Stimulated activated CD4-positive, alpha-beta T cell treated with anti-CD3 and anti-CD28 coated beads, Interleukin-1b, Interleukin-23, amount 100 ng/mL, for 1 hour (primary cell): ENCODE results near the gene ADCY4.
A peak's percentile ranks its signal among the peaks of the same experiment; 100 is the strongest.

Experiments used
- DNase-seq, 2 donors: peaks; one replicate each; pipeline ENCODE4 v3.0.0-alpha.2; 2020; ENCODE audit warnings: low read depth in 2 of 2

The ADCY4 gene

GRCh38 chr14:24315807-24316596 is 18.9 kb downstream of the ADCY4 start:
- no peak for DNase-seq

GRCh38 chr14:24315243-24315806 is 19.5 kb downstream of the ADCY4 start:
- no peak for DNase-seq

DNA sequence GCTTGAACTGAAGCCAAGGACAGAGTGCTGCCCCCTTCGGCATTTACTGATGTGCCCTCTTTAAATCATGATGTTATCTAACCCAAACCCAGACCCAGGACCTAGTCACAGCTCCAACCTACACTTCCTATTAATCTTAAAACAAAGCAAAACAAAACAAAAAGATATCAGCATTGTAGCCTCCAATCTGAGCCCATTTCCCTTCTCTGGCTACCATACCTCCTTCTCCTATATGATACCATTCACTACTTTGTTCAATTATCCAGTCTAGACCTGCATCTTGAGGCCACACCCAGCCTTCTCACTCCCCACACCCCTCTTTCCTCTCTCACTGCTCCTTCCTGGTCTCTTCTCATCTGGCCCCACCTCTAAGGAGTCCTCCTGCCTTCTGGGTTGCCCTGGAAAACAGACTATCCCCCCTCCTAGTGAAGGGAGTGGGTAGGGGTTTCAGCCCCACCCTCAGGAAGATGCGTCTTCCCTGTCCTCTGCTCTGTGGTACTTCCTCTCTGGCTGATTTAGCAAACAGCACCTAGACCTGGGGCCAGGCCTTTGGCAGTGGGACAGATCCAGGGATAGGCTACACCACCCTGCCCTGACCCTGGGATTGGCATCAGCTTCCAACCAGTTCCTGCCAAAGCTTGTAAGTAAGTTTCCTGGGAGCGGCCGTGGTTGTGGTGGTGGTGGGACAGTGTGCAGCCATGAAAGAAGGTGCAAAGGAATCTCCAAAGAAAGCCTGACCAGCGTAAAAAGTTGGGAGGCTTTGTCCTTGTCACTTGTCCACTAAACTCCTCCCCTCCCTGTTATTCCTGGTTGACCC is 20.3 kb downstream of the ADCY4 start:
- no peak for DNase-seq

GRCh38 chr14:24313913-24314312 is 21.0 kb downstream of the ADCY4 start:
- no peak for DNase-seq

DNA sequence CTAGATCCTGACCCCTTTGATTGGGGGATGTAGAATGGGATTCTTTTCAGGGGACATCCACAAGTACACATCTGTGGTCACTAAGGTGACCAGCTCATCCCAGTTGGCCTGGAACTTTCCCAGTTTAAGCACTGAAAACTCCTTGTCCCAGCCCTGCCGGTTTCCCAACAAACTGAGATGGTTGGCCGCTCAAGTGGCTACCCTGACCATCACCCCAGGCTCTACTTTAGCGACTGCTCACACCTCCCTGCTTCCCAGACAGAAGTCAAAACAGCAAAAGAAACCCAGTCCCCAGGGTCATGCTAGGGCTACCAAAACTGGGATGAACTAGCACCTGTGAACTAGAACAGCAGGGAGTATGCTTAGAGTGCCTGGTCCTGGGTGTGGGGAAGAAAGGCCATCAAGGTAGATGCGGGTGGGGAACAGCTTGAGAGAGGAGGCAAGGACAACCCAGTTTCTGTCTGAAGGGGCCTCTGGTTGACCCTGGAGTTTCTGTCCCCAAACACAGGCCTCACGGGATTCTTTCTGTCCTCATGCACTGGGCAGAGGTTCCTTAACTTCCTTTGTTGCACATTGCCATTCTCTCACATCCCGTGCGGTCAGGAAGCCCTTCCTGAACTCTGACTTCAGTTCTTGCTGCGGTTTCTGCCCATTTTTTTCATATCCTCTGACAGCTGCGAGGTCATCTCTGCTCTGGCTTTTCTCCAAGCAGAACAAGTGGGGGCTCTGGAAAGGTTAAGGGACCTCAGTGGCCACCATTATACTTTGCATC is 21.9 kb downstream of the ADCY4 start:
- no peak for DNase-seq

DNA sequence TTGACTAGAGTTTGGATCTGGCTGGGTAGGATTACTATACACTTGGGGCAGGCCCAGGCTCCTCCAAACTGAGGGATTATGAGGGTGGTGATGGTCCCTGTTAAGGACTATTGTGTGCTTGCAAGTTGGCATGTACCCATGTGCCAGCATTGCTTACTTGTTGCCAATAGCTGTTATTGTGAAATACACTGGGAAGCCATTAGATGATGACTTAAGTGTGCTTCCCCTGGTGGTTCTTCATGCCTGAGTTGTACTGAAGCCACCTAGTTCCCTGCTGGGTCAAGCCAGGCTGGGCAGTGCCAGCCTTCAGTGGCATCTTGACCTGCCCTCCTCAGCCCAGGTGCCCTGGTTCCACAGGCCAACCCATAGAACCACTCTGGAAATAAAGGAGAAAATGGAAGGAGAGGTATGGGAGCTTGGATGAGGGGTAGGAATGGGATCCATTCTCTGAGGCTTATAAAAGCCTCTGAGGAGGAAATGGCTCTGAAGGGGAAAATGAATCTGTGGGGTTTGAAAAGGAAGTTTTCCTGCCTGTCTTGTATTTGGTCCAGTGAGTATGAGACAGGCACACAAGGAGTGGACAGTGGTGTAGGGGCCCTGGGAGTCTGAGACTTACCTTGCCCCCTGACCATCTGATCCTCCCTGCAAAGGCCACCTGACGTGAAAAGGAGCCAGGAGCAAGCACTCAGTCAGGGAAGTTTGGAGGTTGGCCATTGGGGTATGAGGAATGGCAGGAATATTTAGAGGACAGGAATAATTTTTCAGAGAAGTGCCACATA is 22.8 kb downstream of the ADCY4 start:
- DNase-seq, result no peak

GRCh38 chr14:24310646-24311604 is 23.9 kb downstream of the ADCY4 start, which contains the start of gene LTB4R:
LTB4R (plus strand) TSS chr14:24311502; CDS start chr14:24315652, 4,150 bp downstream.
- no peak for DNase-seq

GRCh38 chr14:24310265-24310645 is 24.6 kb downstream of the ADCY4 start:
- no peak for DNase-seq

DNA sequence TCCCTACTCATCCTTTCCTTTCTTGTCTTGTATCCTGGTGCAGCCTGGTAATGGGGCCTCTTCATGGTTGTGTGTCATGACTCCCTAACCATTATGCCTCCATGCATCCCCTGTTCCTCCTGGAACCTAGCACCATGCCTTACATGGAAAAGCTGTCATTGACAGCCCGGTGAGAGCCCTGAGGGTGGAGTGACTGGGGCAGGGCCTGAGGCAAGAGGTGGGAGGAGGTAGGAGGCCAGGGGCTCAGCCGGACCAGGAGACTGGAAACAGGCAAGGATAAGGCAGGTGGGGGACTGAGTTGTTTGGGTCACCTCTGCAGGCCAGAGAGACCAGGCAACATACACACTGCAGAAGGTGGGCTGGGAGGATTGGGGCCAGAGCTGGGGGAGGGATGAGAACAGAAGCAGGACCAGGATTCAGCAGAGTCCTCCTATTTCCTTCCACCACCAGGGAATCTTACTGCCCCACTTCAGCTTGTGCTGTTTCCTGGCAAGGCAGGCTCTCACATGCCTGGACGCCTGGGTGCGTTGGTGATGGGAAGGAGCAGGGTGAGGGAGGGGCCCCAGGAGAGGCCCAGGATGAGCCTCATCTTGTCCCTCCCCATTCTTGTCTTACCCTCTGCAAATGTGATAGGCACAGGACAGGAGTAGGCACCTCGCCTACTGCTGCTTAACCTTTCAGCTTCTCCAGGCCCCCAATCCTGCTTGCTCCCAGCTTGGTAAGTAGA is 25.2 kb downstream of the ADCY4 start, which contains the start of gene LTB4R2:
LTB4R2 (plus strand) TSS at position 603 of the 727 bp plus-strand sequence. CDS start 525 bp downstream, outside the sequence.
- DNase-seq, result no peak

GRCh38 chr14:24308342-24309124 is 26.3 kb downstream of the ADCY4 start:
- DNase-seq, result no peak

- DNase-seq, result no peak
Observed at GRCh38 chr14:24307575-24308341, 27.1 kb downstream of the ADCY4 start, which contains the start of gene CIDEB. CIDEB (minus strand) TSS chr14:24307977; CDS start chr14:24307858, 119 bp downstream.

DNA sequence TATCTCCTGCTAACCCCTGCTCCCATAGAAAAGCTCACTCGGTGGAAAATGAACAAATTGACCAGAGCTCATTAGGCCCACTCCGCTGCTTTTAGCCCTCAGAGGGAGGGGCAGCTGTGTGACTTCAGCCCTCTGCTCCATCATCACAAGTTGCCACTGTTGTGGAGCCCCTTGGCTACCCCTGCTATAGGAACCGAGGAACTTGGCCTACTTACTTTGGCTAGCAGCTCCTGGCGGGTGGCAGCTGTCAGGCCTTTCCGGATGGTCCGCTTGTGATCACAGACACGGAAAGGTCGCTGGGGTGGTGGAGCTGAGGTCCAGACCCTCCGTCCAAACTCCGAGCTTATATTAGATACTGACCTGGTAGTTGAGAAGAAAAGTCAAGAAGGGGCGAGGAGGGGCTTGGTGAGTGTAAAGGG is 27.7 kb downstream of the ADCY4 start:
- no peak for DNase-seq

DNA sequence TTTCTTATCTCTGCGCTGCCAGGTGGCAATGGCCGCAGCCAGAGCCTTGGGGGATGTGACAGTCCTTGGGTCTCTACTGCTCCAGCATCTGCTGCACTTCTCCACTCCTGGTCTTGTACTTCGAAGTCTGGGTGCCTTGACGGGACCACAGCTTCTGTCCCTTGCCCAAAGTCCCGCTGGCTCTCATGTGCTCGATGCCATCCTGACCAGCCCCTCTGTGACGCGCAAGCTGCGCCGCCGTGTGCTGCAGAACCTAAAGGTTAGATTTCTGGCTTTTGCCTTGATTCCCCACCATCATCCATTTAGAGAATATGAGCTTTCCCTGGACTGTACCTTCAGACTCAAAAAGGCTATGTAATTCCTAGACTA is 30.9 kb downstream of the ADCY4 start:
- DNase-seq, result no peak

- no peak for DNase-seq
Observed at GRCh38 chr14:24300326-24300980, 34.4 kb downstream of the ADCY4 start.

- peak; percentile 77 to 93 for DNase-seq
Observed at GRCh38 chr14:24299255-24300191, 35.3 kb downstream of the ADCY4 start, which contains the start of the genes DHRS1 and NOP9. DHRS1 (minus strand) TSS chr14:24299780; CDS start chr14:24299106, 674 bp downstream. NOP9 (plus strand) TSS chr14:24299850; CDS start chr14:24299955, 105 bp downstream.

DNA sequence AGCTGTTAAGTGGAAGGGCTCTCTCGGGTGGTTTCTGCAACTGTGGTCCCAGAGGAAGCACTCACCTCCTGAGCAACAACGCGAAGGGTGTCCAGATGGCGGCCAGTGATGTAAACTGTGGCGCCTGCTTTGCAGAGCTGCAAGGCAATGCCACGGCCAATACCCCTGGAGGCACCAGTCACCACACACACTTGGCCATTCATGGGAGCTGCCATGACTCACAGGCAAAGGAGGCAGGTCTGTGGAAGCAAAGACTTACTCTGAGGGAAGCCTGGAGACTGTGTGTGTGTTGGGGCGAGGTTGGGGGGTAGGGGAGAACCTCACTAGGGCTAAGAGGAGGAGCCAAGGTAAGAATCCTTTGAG is 36.0 kb downstream of the ADCY4 start:
- DNase-seq, result no peak
